Transverse colon (tissue), 4 donors: Measurements from ENCODE around the gene PHF3.

Experiments used
- POLR2A ChIP-seq: fragments of 450-650 bp; IDR thresholded peaks from one replicate; pipeline ENCODE4 v1.6.1; 2016; ENCODE audit warnings: antibody characterized with exemption, mild to moderate bottlenecking, moderate library complexity
- POLR2AphosphoS5 ChIP-seq, 3 donors: sonication (generic); formaldehyde crosslinking; IDR thresholded peaks; one replicate each; pipeline ENCODE4 v1.6.1; 2016; ENCODE audit warnings: antibody characterized with exemption in 3 of 3
- TF ChIP-seq, protein P1 (sequence below), 5 experiments: fragments of 200-600 bp in 3 of 5; fragments of 450-650 bp in 2 of 5; sonication (generic) in 3 of 5; IDR thresholded peaks; 1 replicate in 2 of 5; 2 replicates in 3 of 5; pipeline ENCODE4 v1.5.1; 2016 to 2017; ENCODE audit warnings: antibody characterized with exemption in 5 of 5, inconsistent platforms in 3 of 5, mild to moderate bottlenecking in 2 of 5, moderate library complexity in 1 of 5

DNA sequence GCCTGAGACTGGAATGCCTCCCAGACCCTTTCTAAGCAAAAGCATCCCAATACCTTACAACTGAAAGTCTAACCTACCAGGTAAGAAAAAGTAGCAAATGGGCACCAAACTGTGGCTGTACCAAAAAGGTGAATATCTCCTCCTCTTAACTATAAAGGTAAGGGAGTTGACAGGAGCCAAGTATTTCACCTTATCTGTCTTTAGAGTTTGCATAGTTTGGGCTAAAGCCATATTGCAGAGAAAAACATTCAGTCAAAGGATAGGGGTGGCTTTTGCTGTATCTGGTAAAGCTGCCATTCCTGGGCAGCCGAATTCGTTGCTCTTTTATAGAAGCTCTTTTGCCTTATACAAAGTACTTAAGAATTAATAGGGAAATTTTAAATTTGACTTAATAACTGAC is 38.1 kb downstream of the PHF3 start:
- TF ChIP-seq, protein P1, sequence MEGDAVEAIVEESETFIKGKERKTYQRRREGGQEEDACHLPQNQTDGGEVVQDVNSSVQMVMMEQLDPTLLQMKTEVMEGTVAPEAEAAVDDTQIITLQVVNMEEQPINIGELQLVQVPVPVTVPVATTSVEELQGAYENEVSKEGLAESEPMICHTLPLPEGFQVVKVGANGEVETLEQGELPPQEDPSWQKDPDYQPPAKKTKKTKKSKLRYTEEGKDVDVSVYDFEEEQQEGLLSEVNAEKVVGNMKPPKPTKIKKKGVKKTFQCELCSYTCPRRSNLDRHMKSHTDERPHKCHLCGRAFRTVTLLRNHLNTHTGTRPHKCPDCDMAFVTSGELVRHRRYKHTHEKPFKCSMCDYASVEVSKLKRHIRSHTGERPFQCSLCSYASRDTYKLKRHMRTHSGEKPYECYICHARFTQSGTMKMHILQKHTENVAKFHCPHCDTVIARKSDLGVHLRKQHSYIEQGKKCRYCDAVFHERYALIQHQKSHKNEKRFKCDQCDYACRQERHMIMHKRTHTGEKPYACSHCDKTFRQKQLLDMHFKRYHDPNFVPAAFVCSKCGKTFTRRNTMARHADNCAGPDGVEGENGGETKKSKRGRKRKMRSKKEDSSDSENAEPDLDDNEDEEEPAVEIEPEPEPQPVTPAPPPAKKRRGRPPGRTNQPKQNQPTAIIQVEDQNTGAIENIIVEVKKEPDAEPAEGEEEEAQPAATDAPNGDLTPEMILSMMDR (IDR thresholded peaks at IDR 0.05) = no peak
- no peak for TF ChIP-seq POLR2A
- no peak for TF ChIP-seq POLR2AphosphoS5 (IDR thresholded peaks at IDR 0.05)
